HepG2 (cell line): ENCODE results near the gene BRAF. TPM values are rescaled to one million over a fixed set of nuclear protein-coding genes. Genes with fewer than 3 reads are reported as not detected.
A peak's percentile ranks its signal among the peaks of the same experiment; 100 is the strongest.

Experiments used
- ADNP ChIP-seq: sonication (generic); formaldehyde crosslinking; IDR thresholded peaks from 2 replicates; pipeline ENCODE4 v1.4.0; 2020; ENCODE audit warnings: missing genetic modification reagents
- AHR ChIP-seq: IDR thresholded peaks from 2 replicates; pipeline ENCODE4 v1.6.1; 2018; ENCODE audit warnings: missing genetic modification reagents, missing compliant biosample characterization
- ARID2 ChIP-seq: sonication (generic); formaldehyde crosslinking; IDR thresholded peaks from 2 replicates; pipeline ENCODE4 v1.8.1; 2022; ENCODE audit warnings: mild to moderate bottlenecking, missing genetic modification reagents, borderline replicate concordance
- ATF3 ChIP-seq: sonication (generic); formaldehyde crosslinking; IDR thresholded peaks from 2 replicates; pipeline ENCODE4 v1.4.0; 2020; ENCODE audit warnings: missing genetic modification reagents
- CENPX ChIP-seq: sonication (generic); formaldehyde crosslinking; IDR thresholded peaks from 2 replicates; pipeline ENCODE4 v1.9.0; 2021; ENCODE audit warnings: mild to moderate bottlenecking, missing genetic modification reagents, moderate library complexity
- ELK4 ChIP-seq: sonication (generic); formaldehyde crosslinking; IDR thresholded peaks from 2 replicates; pipeline ENCODE4 v1.9.0; 2021; ENCODE audit warnings: missing genetic modification reagents, borderline replicate concordance
- GATAD2A ChIP-seq: IDR thresholded peaks from 2 replicates; pipeline ENCODE4 v1.6.1; 2016
- HBP1 ChIP-seq: IDR thresholded peaks from 2 replicates; pipeline ENCODE4 v1.6.1; 2016; ENCODE audit warnings: low read depth, control low read depth
- HCFC1 ChIP-seq: fragments of 150-350 bp; IDR thresholded peaks from 2 replicates; pipeline ENCODE4 v1.6.1; 2014; ENCODE audit warnings: low read depth, low read length
- HOXA5 ChIP-seq: sonication (generic); formaldehyde crosslinking; IDR thresholded peaks from 2 replicates; pipeline ENCODE4 v1.4.0; 2020; ENCODE audit warnings: missing genetic modification reagents
- JARID2 ChIP-seq: sonication (generic); formaldehyde crosslinking; IDR thresholded peaks from 2 replicates; pipeline ENCODE4 v1.8.1; 2023; ENCODE audit warnings: missing genetic modification reagents, inconsistent platforms; ENCODE audit not compliant: insufficient replicate concordance
- KDM3A ChIP-seq: IDR thresholded peaks from 2 replicates; pipeline ENCODE4 v1.6.1; 2018; ENCODE audit warnings: low read depth, missing compliant biosample characterization
- KLF16 ChIP-seq, 2 experiments: sonication (generic) in 1 of 2; formaldehyde crosslinking in 1 of 2; IDR thresholded peaks; 2 replicates each; pipeline versions ENCODE4 v1.6.1 to v1.8.0; 2016 to 2023; ENCODE audit warnings: missing genetic modification reagents in 2 of 2, missing compliant biosample characterization in 1 of 2
- LBX2 ChIP-seq: sonication (generic); formaldehyde crosslinking; IDR thresholded peaks from 2 replicates; pipeline ENCODE4 v1.5.0; 2020; ENCODE audit warnings: missing genetic modification reagents, mild to moderate bottlenecking, borderline replicate concordance
- MIER2 ChIP-seq: IDR thresholded peaks from 2 replicates; pipeline ENCODE4 v1.6.1; 2016; ENCODE audit warnings: missing biosample characterization, missing genetic modification reagents
- NCOR1 ChIP-seq: fragments of 200-600 bp; sonication (generic); IDR thresholded peaks from 2 replicates; pipeline ENCODE4 v1.7.0; 2017; ENCODE audit warnings: antibody characterized with exemption, low read length, borderline replicate concordance
- NFYB ChIP-seq: sonication (generic); formaldehyde crosslinking; IDR thresholded peaks from 2 replicates; pipeline ENCODE4 v1.4.0; 2020; ENCODE audit warnings: missing genetic modification reagents
- PTBP1 ChIP-seq: fragments of 200-400 bp; formaldehyde crosslinking; IDR thresholded peaks from 2 replicates; pipeline ENCODE4 v1.6.1; 2018; ENCODE audit warnings: low read length, low read depth; ENCODE audit not compliant: poor library complexity, severe bottlenecking
- TBP ChIP-seq: sonication (generic); formaldehyde crosslinking; IDR thresholded peaks from 2 replicates; pipeline ENCODE4 v1.5.0; 2020; ENCODE audit warnings: missing genetic modification reagents
- U2AF2 ChIP-seq: fragments of 200-400 bp; formaldehyde crosslinking; IDR thresholded peaks from 2 replicates; pipeline ENCODE4 v1.6.1; 2017; ENCODE audit warnings: low read depth, mild to moderate bottlenecking, low read length
- ZFP36 ChIP-seq: fragments of 150-350 bp; IDR thresholded peaks from 2 replicates; pipeline ENCODE4 v1.6.1; 2018; ENCODE audit warnings: borderline replicate concordance, low read length, low read depth; ENCODE audit not compliant: partially characterized antibody
- ZMYM3 ChIP-seq: sonication (generic); formaldehyde crosslinking; IDR thresholded peaks from 2 replicates; pipeline ENCODE4 v1.5.1; 2020; ENCODE audit warnings: mild to moderate bottlenecking, missing genetic modification reagents
- ZNF17 ChIP-seq: sonication (generic); formaldehyde crosslinking; IDR thresholded peaks from 2 replicates; pipeline ENCODE4 v1.5.0; 2020; ENCODE audit warnings: mild to moderate bottlenecking, missing genetic modification reagents
- ZNF3 ChIP-seq: IDR thresholded peaks from 2 replicates; pipeline ENCODE4 v1.7.0; 2017; ENCODE audit warnings: inconsistent platforms
- ZNF367 ChIP-seq: sonication (generic); formaldehyde crosslinking; IDR thresholded peaks from 2 replicates; pipeline ENCODE4 v1.4.0; 2020; ENCODE audit warnings: missing genetic modification reagents, borderline replicate concordance
- ZNF589 ChIP-seq: sonication (generic); formaldehyde crosslinking; conservative IDR thresholded peaks from 2 replicates; pipeline ENCODE4 v1.8.0; 2022; ENCODE audit warnings: mild to moderate bottlenecking, moderate library complexity, missing genetic modification reagents
- ZNF639 ChIP-seq: conservative IDR thresholded peaks from 2 replicates; pipeline ENCODE4 v1.6.1; 2018; ENCODE audit warnings: missing genetic modification reagents
- ZNF768 ChIP-seq: sonication (generic); formaldehyde crosslinking; IDR thresholded peaks from 2 replicates; pipeline ENCODE4 v1.4.0; 2020; ENCODE audit warnings: missing genetic modification reagents
- ZNF772 ChIP-seq: sonication (generic); formaldehyde crosslinking; IDR thresholded peaks from 2 replicates; pipeline ENCODE4 v1.5.0; 2020; ENCODE audit warnings: mild to moderate bottlenecking, missing genetic modification reagents
- polyA plus RNA-seq, 8 experiments: library from polyadenylated mRNA; depleted of rRNA in 3 of 8; stranded (reverse) in 7 of 8; unstranded in 1 of 8; fragments of >200 nt; fragmentation: Illumina TruSeq in 4 of 8; extraction: Trizol in 4 of 8; gene quantifications; 2 replicates each; pipeline versions ENCODE4 v1.2.1 to v1.2.3, GENCODE V29; 2011 to 2016; ENCODE audit warnings: low read depth in 4 of 8, missing spikeins in 1 of 8, mixed read lengths in 1 of 8; ENCODE audit not compliant: insufficient read depth in 1 of 8
- total RNA-seq, 5 experiments: library from RNA; depleted of rRNA; stranded (reverse); fragments of >200 nt; fragmentation: Illumina TruSeq; extraction: Trizol; gene quantifications; 2 replicates each; pipeline ENCODE4 v1.2.3, GENCODE V29; 2016; ENCODE audit warnings: low read depth in 1 of 5
- TF ChIP-seq, protein P1 (sequence below): sonication (generic); formaldehyde crosslinking; IDR thresholded peaks from 2 replicates; pipeline ENCODE4 v1.8.1; 2023; ENCODE audit warnings: mild to moderate bottlenecking, missing genetic modification reagents, borderline replicate concordance

Gene BRAF
- total and polyA plus RNA-seq, 2 of the 13 experiments (the other 11 are each of a cell fraction or from before 2014, with no cell fraction given) = 12.5 to 13.4 TPM

DNA sequence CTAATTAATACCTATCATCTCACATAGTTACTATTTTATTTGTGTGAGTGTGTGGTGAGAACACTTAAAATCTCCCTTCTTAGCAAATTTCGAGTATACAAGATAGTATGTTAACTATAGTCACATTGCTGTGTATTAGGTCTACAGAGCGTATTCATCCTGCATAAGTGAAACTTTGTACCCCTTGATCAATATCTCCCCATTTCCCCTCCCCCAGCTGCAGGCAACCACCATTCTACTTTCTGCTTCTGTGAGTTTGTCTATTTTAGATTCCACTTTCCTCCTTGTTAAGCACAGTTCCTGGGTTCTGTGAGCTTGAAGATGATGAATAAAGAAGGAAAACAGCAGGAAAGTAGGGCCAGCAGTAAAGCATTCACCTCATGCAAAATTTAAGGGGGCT lies 47.6 kb upstream of the BRAF start (continued):
- TF ChIP-seq PTBP1 = no peak
- no peak for TF ChIP-seq ZNF17 (CRISPR knock-in tag)
- no peak for TF ChIP-seq ZFP36
- no peak for TF ChIP-seq TBP (CRISPR knock-in tag)
- TF ChIP-seq ZNF772 (CRISPR knock-in tag) = no peak
- TF ChIP-seq ELK4 (CRISPR knock-in tag) = no peak
- TF ChIP-seq HCFC1 = no peak
- no peak for TF ChIP-seq ZNF367 (CRISPR knock-in tag)
- no peak for TF ChIP-seq CENPX
- TF ChIP-seq ADNP (CRISPR knock-in tag) = no peak
- no peak for TF ChIP-seq ATF3 (CRISPR knock-in tag)
- 0 out of 2 replicates have a peak, but pooled peaks have one; percentile 23 for TF ChIP-seq KDM3A (CRISPR knock-in tag)
- TF ChIP-seq NCOR1 = no peak; the same call in 1 of the 2 replicates
- TF ChIP-seq ZNF3 (CRISPR knock-in tag) = 0 out of 2 replicates have a peak, but pooled peaks have one; percentile 4
- no peak for TF ChIP-seq MIER2 (CRISPR knock-in tag)
- no peak for TF ChIP-seq ZMYM3 (CRISPR knock-in tag)
- TF ChIP-seq HBP1 (CRISPR knock-in tag) = no peak
- no peak for TF ChIP-seq NFYB (CRISPR knock-in tag)
- TF ChIP-seq ZNF768 (CRISPR knock-in tag) = no peak
- no peak for TF ChIP-seq ARID2 (CRISPR knock-in tag)
- TF ChIP-seq HOXA5 (CRISPR knock-in tag) = no peak
- no peak for TF ChIP-seq AHR (CRISPR knock-in tag)
- TF ChIP-seq U2AF2 = no peak
- TF ChIP-seq, protein P1, sequence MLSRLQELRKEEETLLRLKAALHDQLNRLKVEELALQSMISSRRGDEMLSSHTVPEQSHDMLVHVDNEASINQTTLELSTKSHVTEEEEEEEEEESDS = no peak
- peak; percentile 24 for TF ChIP-seq GATAD2A (CRISPR knock-in tag)
- TF ChIP-seq LBX2 (CRISPR knock-in tag) = no peak
- no peak for TF ChIP-seq ZNF639 (CRISPR knock-in tag)
- TF ChIP-seq KLF16 (CRISPR knock-in tag; IDR thresholded peaks at IDR 0.05) = 0 out of 4 replicates have a peak, but pooled peaks of 1 of the 2 experiments have one; percentile 6
- no peak for TF ChIP-seq JARID2 (CRISPR knock-in tag)
- TF ChIP-seq ZNF589 = no peak
